NCI-H774 (cell line): Measurements from ENCODE around the gene UBE2L6.
A peak's percentile ranks its signal among the peaks of the same experiment; 100 is the strongest.

Source experiments
- DNase-seq: peaks from one replicate; lab custom pipeline; 2025; lab: John Stamatoyannopoulos, UW

The UBE2L6 gene

DNA sequence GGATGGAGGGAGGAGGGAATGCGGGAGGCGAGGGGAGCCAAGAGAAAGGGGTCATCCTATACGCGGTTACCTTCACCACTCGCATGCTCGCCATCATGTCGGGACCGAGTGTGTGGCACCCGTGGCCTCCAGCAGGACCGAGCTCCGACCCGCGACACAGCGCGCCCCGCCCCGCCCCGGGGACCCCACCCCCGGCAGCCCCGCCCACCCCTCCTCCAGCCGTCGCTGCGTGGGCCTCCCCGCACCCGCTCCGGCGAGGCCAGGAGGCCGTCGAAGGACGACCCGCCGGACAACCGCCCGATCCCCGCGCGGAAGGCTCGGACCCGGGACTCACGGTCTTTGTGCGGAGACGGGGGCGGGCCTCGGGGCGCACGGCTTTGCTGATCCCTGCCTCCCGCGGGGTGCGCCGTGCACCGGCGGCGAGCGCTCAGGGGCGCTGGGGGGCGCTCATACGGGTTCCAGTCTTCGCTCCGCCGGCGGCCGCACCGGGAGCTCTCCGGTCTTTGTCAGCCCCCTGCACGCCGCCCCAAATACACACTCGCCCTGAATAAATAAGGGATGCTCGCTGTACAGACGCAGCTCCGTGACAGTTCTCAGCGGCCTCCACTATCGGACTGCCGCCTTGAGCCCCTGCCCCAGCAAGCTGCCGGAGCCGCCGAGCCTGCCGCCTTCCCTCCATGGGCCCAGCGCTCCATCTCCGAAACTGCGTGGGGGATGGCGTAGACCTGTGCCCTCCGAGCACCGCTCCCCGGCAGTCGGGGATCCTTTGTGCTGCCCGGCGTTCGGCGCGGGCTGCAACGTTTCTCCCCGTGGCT, at the start of gene UBE2L6:
Gene UBE2L6 (minus strand): TSS at position 158 of the 815 bp plus-strand sequence. CDS start 61 bp downstream, at position 97.
- DNase-seq: peak; percentile 36

DNA sequence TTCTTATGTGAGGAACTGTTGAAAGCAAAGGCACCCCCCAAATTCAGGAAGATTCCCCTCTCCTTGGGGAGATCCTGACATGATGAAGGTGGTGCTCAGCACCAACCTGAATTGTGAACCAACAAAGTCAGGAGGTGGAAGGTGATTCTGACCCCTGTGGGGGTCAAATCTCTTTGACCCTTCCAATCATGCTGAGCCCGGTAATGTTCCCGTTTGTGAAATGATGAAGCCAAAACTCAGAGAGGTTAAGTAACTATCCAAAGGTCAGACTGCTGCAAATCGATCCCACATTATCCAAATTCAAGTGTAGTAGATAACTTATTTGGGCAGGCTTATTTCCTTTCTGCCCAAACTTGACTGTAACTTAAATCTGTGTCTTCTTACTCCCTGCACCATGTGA, 49.1 kb upstream of the UBE2L6 start:
- DNase-seq: no peak

DNA sequence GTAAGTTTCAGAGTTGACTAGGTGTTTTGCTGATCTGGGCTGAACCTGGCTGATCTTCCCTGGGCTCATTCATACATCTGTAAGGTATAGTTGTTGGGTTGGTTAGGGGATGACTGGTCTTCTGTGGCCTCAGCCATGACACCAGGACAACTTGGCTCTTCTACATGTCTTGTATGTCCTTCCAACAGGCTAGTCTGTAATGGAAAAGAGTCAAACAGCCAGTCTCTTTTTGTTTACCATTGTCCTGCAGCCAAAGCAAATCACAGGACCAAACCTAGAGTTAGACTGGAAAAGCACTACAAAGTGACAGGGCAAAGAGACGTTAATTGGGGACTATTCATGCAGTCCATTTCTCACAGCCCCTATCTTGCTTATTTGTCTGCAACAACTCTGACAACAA, 47.8 kb upstream of the UBE2L6 start:
- DNase-seq: no peak

DNA sequence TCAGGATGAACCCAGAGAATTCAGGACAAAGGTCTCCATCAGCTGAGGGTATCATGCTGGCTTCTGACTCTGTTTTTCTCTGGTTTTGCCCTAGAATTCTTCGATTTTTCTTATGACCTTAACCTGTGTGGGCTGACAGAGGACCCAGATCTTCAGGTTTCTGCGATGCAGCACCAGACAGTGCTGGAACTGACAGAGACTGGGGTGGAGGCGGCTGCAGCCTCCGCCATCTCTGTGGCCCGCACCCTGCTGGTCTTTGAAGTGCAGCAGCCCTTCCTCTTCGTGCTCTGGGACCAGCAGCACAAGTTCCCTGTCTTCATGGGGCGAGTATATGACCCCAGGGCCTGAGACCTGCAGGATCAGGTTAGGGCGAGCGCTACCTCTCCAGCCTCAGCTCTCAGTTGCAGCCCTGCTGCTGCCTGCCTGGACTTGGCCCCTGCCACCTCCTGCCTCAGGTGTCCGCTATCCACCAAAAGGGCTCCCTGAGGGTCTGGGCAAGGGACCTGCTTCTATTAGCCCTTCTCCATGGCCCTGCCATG, 46.8 kb upstream of the UBE2L6 start:
- no peak for DNase-seq

DNA sequence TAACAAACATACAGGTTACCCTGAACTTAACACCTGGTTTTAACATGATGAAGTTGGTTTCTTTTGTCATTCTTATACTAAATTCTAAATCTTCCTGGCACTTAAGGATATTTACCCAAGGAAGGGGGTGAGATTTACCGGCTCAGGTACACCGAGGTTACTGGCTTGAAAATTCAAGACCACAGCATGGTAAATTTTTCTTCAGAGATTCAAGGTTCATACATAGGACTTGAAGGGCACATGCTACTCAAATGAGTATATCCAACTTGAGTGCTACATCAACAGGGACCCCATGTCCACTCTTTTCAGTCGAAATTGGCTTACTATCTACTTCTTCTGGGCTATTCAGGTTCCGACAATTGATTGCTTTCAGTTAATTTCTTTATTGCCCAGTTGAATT, 42.7 kb upstream of the UBE2L6 start:
- DNase-seq: no peak

DNA sequence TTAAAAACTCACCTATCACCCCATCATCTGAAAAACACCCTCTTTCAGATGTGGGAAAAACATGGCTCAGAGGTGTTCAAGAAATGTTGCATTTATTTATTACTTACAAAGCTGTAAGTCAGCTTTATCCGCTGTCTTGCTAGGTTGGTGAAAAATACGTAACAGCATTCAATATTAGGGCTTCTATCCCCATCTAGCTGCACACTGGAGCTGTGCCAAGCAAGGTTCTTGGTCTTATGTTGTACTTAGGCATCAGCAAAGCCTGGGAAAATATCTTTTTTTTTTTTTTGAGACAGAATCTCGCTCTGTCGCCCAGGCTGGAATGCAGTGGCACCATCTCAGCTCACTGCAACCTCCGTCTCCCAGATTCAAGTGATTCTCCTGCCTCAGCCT, 37.6 kb upstream of the UBE2L6 start:
- DNase-seq: no peak

DNA sequence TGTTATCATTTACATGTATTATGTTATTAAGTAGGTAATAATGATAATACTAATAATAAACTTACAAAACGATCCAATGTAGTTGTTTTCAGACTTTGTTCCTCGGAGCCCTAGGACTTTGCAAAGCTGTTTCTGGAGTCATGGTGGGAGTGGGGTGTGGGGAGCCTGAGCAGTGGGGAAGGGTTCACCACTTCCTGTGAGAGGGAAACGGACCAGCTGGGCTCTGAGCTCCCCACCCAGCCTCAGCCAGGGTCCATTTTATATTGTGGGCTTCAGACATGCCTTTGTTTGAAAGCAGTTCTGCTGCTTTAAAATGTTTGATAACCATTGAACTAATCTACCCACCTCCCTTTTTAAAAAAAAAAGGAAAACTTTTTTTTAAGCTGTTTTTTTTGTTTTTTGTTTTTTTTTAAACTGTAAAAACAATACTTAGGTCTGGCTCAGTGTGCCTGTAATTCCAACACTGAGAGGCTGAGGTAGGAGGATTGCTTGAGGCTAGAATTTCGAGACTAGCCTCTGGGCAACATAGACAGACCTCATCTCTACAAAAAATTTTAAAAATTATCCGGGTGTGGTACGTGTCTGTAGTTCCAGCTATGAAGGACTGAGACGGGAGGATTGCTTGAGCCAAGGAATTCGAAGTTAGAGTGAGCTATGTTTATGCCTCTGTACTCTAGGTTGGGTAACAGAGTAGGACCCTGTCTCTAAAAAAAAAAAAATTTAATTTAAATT, 37.0 kb upstream of the UBE2L6 start:
- DNase-seq: no peak

DNA sequence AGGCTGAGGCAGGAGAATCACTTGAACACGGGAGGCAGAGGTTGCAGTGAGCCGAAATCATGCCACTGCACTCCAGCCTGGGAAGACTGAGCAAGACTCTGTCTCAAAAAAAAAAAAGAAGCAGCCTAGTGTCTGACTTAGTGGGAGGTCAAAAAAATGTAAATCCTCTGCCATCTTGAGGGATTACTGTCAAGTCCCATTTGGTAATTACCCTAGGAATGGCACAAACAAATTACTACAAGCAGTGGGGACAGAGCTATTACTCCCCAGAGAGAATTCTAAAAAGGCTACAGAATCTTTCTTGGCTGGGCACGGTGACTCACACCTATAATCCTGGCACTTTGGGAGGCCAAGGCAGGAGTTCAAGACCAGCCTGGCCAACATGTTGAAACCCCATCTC, 33.8 kb upstream of the UBE2L6 start:
- no peak for DNase-seq

DNA sequence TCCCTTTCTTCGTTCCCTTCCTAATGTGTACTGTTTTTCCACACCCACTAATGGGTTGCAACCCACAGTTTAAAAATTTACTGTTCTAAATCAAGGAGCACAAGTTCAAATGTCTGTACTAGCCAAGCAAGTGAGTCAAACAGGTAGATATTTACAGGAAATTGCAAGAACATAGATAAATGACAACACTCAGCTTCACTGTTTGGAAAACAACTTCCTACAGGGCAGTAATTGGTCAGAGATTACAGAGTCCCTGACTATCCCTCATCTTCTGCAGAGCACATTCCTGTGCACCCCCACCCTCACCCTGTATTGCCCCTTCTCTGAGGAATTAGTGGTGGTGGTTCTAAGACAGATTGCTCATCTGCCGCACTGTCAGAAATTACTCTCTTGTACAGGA, 31.9 kb upstream of the UBE2L6 start:
- no peak for DNase-seq

DNA sequence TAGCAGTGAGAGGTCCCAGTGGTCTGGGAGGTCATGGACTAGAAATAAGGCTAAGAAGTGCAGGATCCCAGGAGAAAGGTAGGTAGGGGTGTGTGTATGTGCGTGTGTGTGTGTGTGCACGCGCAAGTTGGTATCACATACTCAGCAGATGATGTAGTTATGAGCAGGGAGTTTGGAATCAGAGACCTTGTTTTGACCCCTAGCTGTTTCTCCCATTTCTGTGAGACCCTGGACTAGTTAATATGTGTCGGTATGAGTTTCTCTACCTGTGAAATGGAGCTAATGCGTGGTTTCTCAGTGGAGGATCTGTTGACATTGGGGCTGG, 31.3 kb upstream of the UBE2L6 start:
- no peak for DNase-seq

DNA sequence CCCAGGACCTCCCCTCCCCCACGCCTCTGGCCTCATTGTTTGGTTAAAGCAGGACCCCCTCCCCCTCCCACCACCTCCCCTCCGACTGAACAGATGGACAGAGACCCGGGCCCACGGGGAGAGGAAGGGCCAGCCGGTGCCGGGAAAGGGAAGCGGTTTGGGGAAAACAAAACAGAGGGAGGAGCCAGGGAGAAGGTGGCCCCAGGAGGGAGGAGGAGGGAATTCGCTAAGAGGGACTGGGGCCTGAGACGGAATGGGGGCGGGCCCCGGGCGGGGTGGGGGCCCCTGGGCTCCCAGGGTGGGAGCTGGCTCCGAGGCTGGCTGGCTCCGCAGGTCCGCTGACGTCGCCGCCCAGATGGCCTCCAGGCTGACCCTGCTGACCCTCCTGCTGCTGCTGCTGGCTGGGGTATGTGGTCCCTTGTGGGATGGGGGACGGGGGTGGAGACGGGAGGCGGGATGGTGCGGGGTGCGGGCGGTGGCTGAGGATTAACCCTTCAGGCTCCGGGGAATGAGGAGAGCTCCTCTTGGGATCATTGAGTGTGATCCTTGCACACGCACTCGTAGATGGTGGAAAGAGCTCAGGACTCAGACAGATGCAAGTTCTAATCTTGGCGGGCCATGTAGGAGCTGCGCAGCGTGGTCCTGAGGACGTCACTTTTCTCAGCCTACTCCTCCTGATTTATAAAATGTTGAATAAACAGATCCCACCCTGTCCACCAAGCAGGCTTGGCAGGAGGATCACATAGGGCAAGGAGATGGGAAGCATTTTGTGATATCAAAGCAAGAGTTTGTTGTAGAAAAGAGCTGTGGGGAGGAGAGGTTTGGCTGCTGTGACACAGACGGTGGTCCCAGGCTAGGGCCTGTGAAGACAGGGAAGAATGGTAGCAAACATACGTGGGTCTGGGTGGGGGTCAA, 30.7 kb upstream of the UBE2L6 start:
- no peak for DNase-seq

DNA sequence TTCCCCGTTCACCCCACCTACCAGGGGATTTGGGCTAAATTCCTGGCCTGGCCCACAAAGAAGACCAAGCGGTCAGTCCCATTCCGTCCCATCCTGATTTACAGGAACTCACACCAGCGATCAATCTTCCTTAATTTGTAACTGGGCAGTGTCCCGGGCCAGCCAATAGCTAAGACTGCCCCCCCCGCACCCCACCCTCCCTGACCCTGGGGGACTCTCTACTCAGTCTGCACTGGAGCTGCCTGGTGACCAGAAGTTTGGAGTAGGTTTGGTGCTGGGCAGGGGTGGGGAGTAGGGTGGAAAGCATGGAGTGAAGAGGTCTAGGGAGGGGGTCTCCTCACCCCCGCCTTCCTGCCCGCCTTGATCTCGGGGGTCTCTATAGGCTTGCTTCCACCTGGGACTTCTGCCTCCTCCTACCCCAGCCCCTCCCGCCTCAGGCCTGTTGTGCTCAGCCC, 30.0 kb upstream of the UBE2L6 start, which contains the start of gene SERPING1:
Gene SERPING1 (plus strand): TSS at position 225 of the 455 bp plus-strand sequence. CDS start 586 bp downstream, outside the sequence.
- DNase-seq: no peak

DNA sequence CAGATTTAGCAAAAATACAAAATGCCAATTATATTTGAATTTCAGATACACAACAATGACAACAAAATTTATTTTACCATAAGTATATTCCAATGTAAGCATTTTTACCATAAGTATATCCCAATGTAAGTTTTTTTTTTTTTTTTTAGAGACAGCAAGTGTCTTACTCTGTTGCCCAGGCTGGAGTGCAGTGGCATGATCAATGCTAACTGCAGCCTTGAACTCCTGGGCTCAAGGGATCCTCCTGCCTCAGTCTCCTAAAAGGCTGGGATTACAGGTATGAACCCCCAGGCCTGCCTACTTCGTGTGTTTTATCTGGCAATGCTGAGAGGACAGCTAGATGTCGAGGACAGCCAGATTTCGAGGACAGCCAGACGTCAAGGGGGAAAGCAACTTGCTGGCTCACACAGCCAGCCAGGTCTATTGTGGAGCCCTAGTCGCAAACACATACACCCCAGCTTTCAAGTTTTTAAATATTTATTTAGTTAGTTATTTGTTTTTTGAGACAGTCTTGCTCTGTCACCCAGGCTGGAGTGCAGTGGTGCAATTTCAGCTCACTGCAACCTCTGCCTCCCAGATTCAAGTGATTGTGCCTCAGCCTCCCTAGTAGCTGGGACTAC, 28.9 kb upstream of the UBE2L6 start:
- no peak for DNase-seq

DNA sequence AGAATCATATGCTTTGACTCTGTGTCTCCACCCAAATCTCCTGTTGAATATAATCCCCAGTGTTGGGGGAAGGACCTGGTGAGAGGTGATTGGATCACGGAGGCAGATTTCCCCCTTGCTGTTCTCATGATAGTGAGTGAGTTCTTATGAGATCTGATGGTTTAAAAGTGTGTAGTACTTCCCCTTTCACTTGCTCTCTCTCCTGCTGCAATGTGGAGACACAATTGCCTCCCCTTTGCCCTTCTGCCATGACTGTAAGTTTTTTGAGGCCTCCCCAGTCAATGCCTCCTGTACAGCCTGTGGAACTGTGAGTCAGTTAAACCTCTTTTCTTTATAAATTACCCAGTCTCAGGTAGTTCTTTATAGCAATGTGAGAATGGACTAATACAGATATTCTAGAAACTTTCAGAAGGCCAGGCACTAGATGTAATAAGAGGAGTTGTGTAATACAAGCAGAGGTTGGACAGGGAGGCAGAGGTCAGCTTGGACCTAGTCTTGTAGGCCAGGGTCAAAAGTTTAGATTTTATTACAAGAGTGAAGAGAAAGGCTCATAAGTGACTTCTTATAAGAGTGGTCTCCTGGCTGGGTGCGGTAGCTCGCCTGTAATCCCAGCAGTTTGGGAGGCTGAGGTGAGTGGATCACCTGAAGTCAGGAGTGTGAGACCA, 20.7 kb upstream of the UBE2L6 start:
- no peak for DNase-seq

DNA sequence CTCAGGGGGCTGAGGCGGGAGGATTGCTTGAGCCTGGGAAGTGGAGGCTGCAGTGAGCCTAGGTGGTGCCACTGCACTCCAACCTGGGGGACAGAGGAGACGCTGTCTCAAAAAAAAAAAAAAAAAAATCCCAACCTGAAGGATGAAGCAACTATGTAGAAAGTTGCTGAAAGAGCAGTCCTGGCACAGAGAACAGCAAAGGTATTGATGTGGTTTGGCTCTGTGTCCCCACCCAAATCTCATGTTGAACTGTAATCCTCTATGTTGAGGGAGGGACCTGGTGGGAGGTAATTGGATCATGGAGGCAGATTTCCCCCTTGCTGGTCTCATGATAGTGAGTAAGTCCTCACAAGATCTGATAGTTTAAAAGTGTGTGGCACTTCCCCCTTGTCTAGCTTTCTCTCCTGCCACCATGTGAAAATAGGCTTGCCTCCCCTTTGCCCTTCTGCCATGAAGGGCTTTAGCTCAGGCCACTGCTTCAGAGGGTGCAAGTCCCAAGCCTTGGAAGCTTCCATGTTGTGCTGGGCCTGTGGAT, 19.3 kb upstream of the UBE2L6 start:
- no peak for DNase-seq

DNA sequence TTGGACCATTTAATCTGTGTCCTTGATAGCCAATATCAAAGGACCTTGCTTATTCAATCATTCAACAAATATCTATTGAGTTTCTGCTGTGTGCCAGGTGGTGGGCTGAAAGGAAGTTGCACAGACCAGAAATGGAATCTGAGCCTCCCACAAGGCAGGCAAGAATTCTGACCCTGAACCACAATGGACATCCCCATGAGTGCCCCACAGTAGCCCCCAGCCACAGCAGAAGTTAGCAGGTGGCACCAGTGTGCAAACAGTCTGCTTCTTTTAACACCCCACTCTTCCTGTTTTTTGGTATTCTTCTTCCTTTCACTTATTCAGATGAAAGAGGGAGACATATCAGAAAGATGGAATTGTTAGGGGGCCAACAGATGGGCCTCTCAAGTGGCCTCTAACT, 17.8 kb upstream of the UBE2L6 start:
- DNase-seq: no peak

DNA sequence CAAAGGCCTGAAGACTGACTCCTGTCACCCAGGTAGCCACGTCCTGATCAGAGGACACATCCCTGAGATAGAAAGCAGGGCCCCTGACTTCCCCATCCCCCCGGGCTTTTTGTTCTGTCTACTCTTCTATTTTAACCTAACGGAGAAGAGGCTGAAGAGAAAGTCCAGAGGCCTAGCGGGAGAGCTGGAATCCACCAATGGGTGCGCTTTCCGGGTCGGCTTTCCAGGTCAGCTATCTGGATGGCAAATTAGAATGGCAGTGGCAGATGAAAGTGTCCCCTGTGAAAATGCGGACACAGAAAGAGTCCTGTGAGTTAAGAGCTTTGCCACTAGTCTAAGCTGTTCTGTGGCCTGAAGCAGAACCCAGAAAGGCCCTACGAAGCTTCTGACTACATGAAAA, 16.9 kb upstream of the UBE2L6 start:
- no peak for DNase-seq

DNA sequence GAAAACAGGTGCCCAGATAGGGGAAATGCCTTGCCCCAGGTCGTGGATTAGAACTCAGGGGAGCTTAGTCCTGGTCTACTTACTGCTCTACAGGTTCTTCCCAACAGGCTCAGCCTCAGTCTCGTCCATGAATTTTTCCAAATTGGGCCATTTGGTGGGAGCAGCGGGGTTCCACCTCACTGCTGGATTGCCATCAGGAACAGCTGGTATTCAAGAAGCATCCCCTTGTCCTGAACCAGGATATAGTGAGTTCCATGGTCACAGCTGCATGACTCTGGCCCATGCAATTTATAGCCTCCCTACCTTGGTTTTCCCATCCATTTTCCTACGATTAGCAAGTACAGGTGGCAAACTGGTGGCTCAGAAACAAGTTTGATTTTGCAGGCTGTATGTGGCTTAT, 6.6 kb upstream of the UBE2L6 start:
- DNase-seq: no peak

DNA sequence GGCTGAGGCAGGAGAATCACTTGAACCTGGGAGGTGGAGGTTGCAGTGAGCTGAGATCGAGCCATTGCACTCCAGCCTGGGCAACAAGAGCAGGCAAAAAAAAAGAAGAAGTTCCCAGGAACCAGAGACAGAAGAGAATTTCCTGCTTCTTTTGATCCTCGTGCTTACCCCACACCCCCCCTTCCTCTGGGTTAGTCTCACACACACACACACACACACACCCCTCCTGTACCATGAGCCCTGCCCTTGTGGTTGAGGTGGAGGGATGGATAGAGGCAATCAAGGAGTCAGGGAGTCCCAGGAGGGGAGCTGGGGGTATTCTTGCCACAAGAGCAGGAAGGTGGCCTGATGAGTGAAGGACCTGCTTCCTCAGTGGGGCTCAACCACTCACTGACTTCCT, 4.1 kb upstream of the UBE2L6 start:
- no peak for DNase-seq

DNA sequence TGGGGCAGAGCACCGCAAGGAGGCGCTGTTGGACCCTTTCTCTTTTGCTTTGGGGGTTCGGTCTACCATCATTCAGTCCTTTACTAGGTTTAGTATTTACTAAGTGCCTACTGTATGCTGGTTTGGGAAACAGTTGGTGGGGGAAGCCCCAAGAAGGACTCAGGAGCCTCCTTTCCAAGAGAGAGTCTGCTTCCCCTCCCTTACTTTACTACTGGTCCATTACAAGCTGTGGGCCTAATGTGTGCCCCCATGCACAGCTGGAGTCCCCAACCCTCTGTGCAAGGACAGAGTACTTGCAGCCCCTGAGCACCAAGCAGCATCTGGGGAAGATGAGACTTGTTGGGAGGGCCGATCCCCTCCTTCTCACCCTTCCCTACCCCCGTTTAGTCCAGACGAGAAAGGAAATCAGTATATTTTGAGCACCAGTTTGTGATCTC, 876 bp upstream of the UBE2L6 start:
- no peak for DNase-seq
